ENCODE measurements around the gene TNKS1BP1. TPM values are rescaled to one million over a fixed set of nuclear protein-coding genes. Genes with fewer than 3 reads are reported as not detected.
"Not testable (repeated sequence)": the region's sequence is repeated elsewhere in the genome, so short reads cannot be mapped to it uniquely, and the experiment has no call there.

Gene TNKS1BP1
- polyA plus RNA-seq, 2 donors: 114 to 249 TPM

GRCh38 chr11:57361926-57362325 lies 37.2 kb upstream of the TNKS1BP1 start:
- H3K27me3 ChIP-seq (ENCODE audit: control insufficient read depth in 1 of 2, insufficient read depth in 2 of 2, low read length in 2 of 2): no peaks in the 10 kb centered on the region
- no peaks in the 10 kb centered on the region for H3K36me3 ChIP-seq (ENCODE audit: control insufficient read depth in 2 of 2, insufficient read depth in 2 of 2, low read length in 1 of 2)
- H3K27ac ChIP-seq (ENCODE audit: low read depth in 2 of 2, low read length in 1 of 2): no peak overlapping the region
- no peaks in the 10 kb centered on the region for H3K9me3 ChIP-seq (ENCODE audit: control insufficient read depth in 2 of 2, insufficient read depth in 1 of 2, low read depth in 1 of 2, low read length in 1 of 2)
- WGBS, 2 donors: 80 to 86% methylated on average over 3 of the region's 3 CpGs
- H3K4me3 ChIP-seq (ENCODE audit: low read depth in 1 of 2, low read length in 2 of 2): no peak overlapping the region
- H3K4me1 ChIP-seq (ENCODE audit: control insufficient read depth in 2 of 2, insufficient read depth in 2 of 2, low read length in 1 of 2): peaks cover 0 to 2% of the 10 kb centered on the region in 2 donors

GRCh38 chr11:57361420-57361819 lies 36.7 kb upstream of the TNKS1BP1 start:
- H3K27me3 ChIP-seq (ENCODE audit: control insufficient read depth in 1 of 2, insufficient read depth in 2 of 2, low read length in 2 of 2); H3K36me3 ChIP-seq (ENCODE audit: control insufficient read depth in 2 of 2, insufficient read depth in 2 of 2, low read length in 1 of 2); H3K4me1 ChIP-seq (ENCODE audit: control insufficient read depth in 2 of 2, insufficient read depth in 2 of 2, low read length in 1 of 2); H3K27ac ChIP-seq (ENCODE audit: low read depth in 2 of 2, low read length in 1 of 2); H3K4me3 ChIP-seq (ENCODE audit: low read depth in 1 of 2, low read length in 2 of 2); H3K9me3 ChIP-seq (ENCODE audit: control insufficient read depth in 2 of 2, insufficient read depth in 1 of 2, low read depth in 1 of 2, low read length in 1 of 2): not testable (repeated sequence)

DNA sequence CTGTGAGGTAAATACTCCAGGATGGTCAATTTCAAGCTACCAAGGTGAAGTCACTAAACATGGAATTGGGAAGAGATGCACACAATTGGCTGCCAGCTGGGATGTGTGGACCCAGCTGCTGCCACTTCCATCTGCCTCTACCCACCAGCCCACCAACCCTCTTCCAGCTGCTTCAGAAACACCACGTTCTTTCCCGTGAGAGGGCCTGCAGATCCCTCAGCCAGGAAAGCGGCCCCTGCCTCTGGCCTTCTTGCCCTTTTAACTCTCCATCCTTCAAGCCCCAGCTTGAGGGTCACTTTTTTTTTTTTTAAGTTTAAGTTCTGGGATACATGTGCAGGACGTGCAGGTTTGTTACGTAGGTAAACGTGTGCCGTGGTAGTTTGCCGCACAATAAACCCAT lies 36.2 kb upstream of the TNKS1BP1 start:
- Histone ChIP-seq H3K4me3 (ENCODE audit: low read depth in 1 of 2, low read length in 2 of 2) (no peak overlapping the region), H3K27me3 (ENCODE audit: control insufficient read depth in 1 of 2, insufficient read depth in 2 of 2, low read length in 2 of 2) (no peaks in the 10 kb centered on the region), H3K4me1 (ENCODE audit: control insufficient read depth in 2 of 2, insufficient read depth in 2 of 2, low read length in 1 of 2) (peaks cover 0 to 2% of the 10 kb centered on the region in 2 donors), H3K27ac (ENCODE audit: low read depth in 2 of 2, low read length in 1 of 2) (no peak overlapping the region), H3K9me3 (ENCODE audit: control insufficient read depth in 2 of 2, insufficient read depth in 1 of 2, low read depth in 1 of 2, low read length in 1 of 2) (no peaks in the 10 kb centered on the region), H3K36me3 (ENCODE audit: control insufficient read depth in 2 of 2, insufficient read depth in 2 of 2, low read length in 1 of 2) (no peaks in the 10 kb centered on the region)
- WGBS, 2 donors: 92% methylated on average over 8 of the region's 8 CpGs

DNA sequence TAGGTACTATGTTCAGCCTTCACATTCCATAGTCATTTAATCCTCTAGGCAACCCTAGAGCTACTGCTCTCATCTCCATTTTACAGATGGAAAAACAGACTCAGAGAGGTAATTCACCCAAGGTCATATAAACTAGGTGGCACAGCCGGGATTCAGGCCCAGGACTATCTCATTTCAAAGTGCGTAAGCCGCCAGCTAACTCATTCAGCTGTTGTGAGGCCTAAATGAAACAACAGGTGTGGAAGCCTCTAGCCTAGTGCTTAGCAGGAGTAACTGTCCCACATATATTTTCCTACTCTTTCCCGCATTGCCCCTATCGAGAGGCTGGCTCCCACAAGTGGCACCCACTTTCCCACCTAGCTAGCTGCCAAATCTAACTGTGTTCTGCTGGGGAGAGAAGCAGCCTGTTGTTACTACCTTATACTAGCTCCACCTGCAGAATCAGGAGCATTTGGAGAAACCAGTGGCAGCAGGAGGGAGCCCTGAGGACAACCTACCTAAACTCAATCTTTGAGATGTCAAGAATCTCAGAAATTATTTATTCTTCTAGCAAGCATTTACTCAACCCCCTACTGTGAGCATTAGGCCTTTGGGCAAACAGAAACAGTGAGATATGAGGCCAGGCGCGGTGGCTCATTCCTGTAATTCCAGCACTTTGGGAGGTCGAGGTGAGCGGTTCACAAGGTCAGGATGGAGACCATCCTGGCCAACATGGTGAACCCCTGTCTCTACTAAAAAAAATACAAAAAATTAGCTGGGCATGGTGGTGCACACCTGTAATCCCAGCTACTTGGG lies 35.3 kb upstream of the TNKS1BP1 start:
- Histone ChIP-seq H3K27me3 (ENCODE audit: control insufficient read depth in 1 of 2, insufficient read depth in 2 of 2, low read length in 2 of 2) (no peaks in the 10 kb centered on the region), H3K4me1 (ENCODE audit: control insufficient read depth in 2 of 2, insufficient read depth in 2 of 2, low read length in 1 of 2) (peaks cover 0 to 2% of the 10 kb centered on the region in 2 donors), H3K9me3 (ENCODE audit: control insufficient read depth in 2 of 2, insufficient read depth in 1 of 2, low read depth in 1 of 2, low read length in 1 of 2) (no peaks in the 10 kb centered on the region), H3K36me3 (ENCODE audit: control insufficient read depth in 2 of 2, insufficient read depth in 2 of 2, low read length in 1 of 2) (no peaks in the 10 kb centered on the region), H3K4me3 (ENCODE audit: low read depth in 1 of 2, low read length in 2 of 2) (no peak overlapping the region), H3K27ac (ENCODE audit: low read depth in 2 of 2, low read length in 1 of 2) (no peak overlapping the region)
- 83 to 92% methylated on average over 9 of the region's 9 CpGs for WGBS, 2 donors

GRCh38 chr11:57359396-57359795 lies 34.6 kb upstream of the TNKS1BP1 start:
- H3K36me3 ChIP-seq (ENCODE audit: control insufficient read depth in 2 of 2, insufficient read depth in 2 of 2, low read length in 1 of 2): no peaks in the 10 kb centered on the region
- H3K27me3 ChIP-seq (ENCODE audit: control insufficient read depth in 1 of 2, insufficient read depth in 2 of 2, low read length in 2 of 2): no peaks in the 10 kb centered on the region
- H3K4me1 ChIP-seq (ENCODE audit: control insufficient read depth in 2 of 2, insufficient read depth in 2 of 2, low read length in 1 of 2): peaks cover 0 to 2% of the 10 kb centered on the region in 2 donors
- no peak overlapping the region for H3K27ac ChIP-seq (ENCODE audit: low read depth in 2 of 2, low read length in 1 of 2)
- H3K4me3 ChIP-seq (ENCODE audit: low read depth in 1 of 2, low read length in 2 of 2): no peak overlapping the region
- WGBS, 2 donors: 78 to 80% methylated on average over 5 of the region's 5 CpGs
- no peaks in the 10 kb centered on the region for H3K9me3 ChIP-seq (ENCODE audit: control insufficient read depth in 2 of 2, insufficient read depth in 1 of 2, low read depth in 1 of 2, low read length in 1 of 2)

GRCh38 chr11:57358991-57359390 lies 34.2 kb upstream of the TNKS1BP1 start:
- Histone ChIP-seq H3K27ac (ENCODE audit: low read depth in 2 of 2, low read length in 1 of 2) (no peak overlapping the region), H3K4me1 (ENCODE audit: control insufficient read depth in 2 of 2, insufficient read depth in 2 of 2, low read length in 1 of 2) (peaks cover 0 to 2% of the 10 kb centered on the region in 2 donors), H3K36me3 (ENCODE audit: control insufficient read depth in 2 of 2, insufficient read depth in 2 of 2, low read length in 1 of 2) (no peaks in the 10 kb centered on the region), H3K27me3 (ENCODE audit: control insufficient read depth in 1 of 2, insufficient read depth in 2 of 2, low read length in 2 of 2) (no peaks in the 10 kb centered on the region), H3K9me3 (ENCODE audit: control insufficient read depth in 2 of 2, insufficient read depth in 1 of 2, low read depth in 1 of 2, low read length in 1 of 2) (no peaks in the 10 kb centered on the region), H3K4me3 (ENCODE audit: low read depth in 1 of 2, low read length in 2 of 2) (no peak overlapping the region)
- WGBS, 2 donors: 75 to 77% methylated on average over 9 of the region's 9 CpGs

DNA sequence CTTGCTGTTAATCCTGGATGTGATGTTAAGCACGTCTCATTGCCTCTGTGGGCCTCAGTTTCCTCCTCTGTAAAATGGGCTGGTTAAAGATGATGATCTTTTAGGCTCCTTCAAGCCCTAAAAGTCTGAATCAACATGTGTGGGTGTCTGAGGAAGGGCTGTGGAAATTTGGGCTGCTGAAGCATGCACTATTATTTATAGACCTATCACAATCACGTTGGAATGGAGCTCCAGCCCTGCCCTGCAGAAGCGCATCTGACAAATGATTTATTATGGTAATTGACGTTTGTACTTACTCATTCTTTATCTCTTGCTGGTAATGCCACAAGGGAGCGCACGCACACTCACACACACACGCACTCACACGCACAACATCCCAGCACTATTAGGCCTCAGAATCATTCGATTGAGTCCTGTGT lies 33.8 kb upstream of the TNKS1BP1 start:
- 54 to 61% methylated on average over 9 of the region's 9 CpGs for WGBS, 2 donors
- Histone ChIP-seq H3K27me3 (ENCODE audit: control insufficient read depth in 1 of 2, insufficient read depth in 2 of 2, low read length in 2 of 2) (no peaks in the 10 kb centered on the region), H3K4me3 (ENCODE audit: low read depth in 1 of 2, low read length in 2 of 2) (no peak overlapping the region), H3K9me3 (ENCODE audit: control insufficient read depth in 2 of 2, insufficient read depth in 1 of 2, low read depth in 1 of 2, low read length in 1 of 2) (no peaks in the 10 kb centered on the region), H3K4me1 (ENCODE audit: control insufficient read depth in 2 of 2, insufficient read depth in 2 of 2, low read length in 1 of 2) (peaks cover 0 to 2% of the 10 kb centered on the region in 2 donors), H3K36me3 (ENCODE audit: control insufficient read depth in 2 of 2, insufficient read depth in 2 of 2, low read length in 1 of 2) (no peaks in the 10 kb centered on the region), H3K27ac (ENCODE audit: low read depth in 2 of 2, low read length in 1 of 2) (no peak overlapping the region)

GRCh38 chr11:57357856-57358255 lies 33.1 kb upstream of the TNKS1BP1 start:
- no peaks in the 10 kb centered on the region for H3K36me3 ChIP-seq (ENCODE audit: control insufficient read depth in 2 of 2, insufficient read depth in 2 of 2, low read length in 1 of 2)
- H3K27me3 ChIP-seq (ENCODE audit: control insufficient read depth in 1 of 2, insufficient read depth in 2 of 2, low read length in 2 of 2): no peaks in the 10 kb centered on the region
- H3K4me1 ChIP-seq (ENCODE audit: control insufficient read depth in 2 of 2, insufficient read depth in 2 of 2, low read length in 1 of 2): peaks cover 0 to 2% of the 10 kb centered on the region in 2 donors
- no peak overlapping the region for H3K27ac ChIP-seq (ENCODE audit: low read depth in 2 of 2, low read length in 1 of 2)
- no peaks in the 10 kb centered on the region for H3K9me3 ChIP-seq (ENCODE audit: control insufficient read depth in 2 of 2, insufficient read depth in 1 of 2, low read depth in 1 of 2, low read length in 1 of 2)
- no peak overlapping the region for H3K4me3 ChIP-seq (ENCODE audit: low read depth in 1 of 2, low read length in 2 of 2)
- 40% methylated on average over 6 of the region's 6 CpGs for WGBS, 2 donors

DNA sequence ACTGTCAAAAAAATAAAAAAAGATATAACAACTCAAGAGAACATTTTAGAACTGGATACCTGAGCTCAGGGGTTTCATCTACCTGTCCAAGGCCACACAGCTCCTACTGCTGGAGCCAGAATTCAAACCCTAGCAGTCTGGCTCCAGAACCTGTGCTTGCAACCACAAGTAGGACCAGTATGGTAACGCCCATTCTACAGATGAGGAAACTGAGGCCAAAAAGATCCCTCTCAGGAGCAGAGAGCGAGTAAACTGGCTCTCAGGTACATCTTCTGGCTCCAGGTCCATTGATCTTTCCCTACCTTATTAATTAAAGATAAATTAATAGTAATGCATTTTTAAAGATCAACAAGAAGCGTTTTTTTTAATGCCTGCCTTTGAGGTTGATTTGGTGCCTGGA lies 32.6 kb upstream of the TNKS1BP1 start:
- Histone ChIP-seq H3K9me3 (ENCODE audit: control insufficient read depth in 2 of 2, insufficient read depth in 1 of 2, low read depth in 1 of 2, low read length in 1 of 2) (no peaks in the 10 kb centered on the region), H3K4me3 (ENCODE audit: low read depth in 1 of 2, low read length in 2 of 2) (no peak overlapping the region), H3K27ac (ENCODE audit: low read depth in 2 of 2, low read length in 1 of 2) (no peak overlapping the region), H3K4me1 (ENCODE audit: control insufficient read depth in 2 of 2, insufficient read depth in 2 of 2, low read length in 1 of 2) (peaks cover 0 to 2% of the 10 kb centered on the region in 2 donors), H3K36me3 (ENCODE audit: control insufficient read depth in 2 of 2, insufficient read depth in 2 of 2, low read length in 1 of 2) (no peaks in the 10 kb centered on the region), H3K27me3 (ENCODE audit: control insufficient read depth in 1 of 2, insufficient read depth in 2 of 2, low read length in 2 of 2) (no peaks in the 10 kb centered on the region)
- WGBS, 2 donors: 79 to 81% methylated on average over 3 of the region's 3 CpGs

DNA sequence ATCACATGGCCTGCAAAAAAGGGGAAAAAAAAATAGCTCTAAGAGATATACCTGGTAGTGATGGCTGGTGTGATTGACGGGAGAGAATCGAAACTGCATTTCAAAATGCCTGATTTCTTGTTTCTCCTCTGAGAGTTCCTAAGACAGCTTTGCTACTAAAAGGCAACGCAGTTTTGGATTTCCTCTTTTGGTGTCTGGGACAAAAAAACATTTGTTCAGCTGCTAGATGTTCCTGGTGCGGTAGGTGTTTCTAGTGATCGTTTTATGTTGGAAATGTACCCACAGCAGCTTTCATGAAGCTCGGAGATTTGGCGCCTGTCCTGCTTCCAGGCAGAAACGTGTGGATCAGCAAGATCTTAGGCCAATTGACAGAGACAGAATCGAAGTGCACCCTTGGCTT lies 31.5 kb upstream of the TNKS1BP1 start:
- peaks cover 0 to 2% of the 10 kb centered on the region in 2 donors for H3K4me1 ChIP-seq (ENCODE audit: control insufficient read depth in 2 of 2, insufficient read depth in 2 of 2, low read length in 1 of 2)
- no peaks in the 10 kb centered on the region for H3K36me3 ChIP-seq (ENCODE audit: control insufficient read depth in 2 of 2, insufficient read depth in 2 of 2, low read length in 1 of 2)
- H3K9me3 ChIP-seq (ENCODE audit: control insufficient read depth in 2 of 2, insufficient read depth in 1 of 2, low read depth in 1 of 2, low read length in 1 of 2): no peaks in the 10 kb centered on the region
- WGBS, 2 donors: 57 to 60% methylated on average over 9 of the region's 9 CpGs
- no peaks in the 10 kb centered on the region for H3K27me3 ChIP-seq (ENCODE audit: control insufficient read depth in 1 of 2, insufficient read depth in 2 of 2, low read length in 2 of 2)
- H3K4me3 ChIP-seq (ENCODE audit: low read depth in 1 of 2, low read length in 2 of 2): no peak overlapping the region
- no peak overlapping the region for H3K27ac ChIP-seq (ENCODE audit: low read depth in 2 of 2, low read length in 1 of 2)
